GM21619 (cell line): ENCODE measurements around the gene ERF.

Source experiments
- ATAC-seq: cut with Tn5 transposase; IDR thresholded peaks from one replicate; pipeline ENCODE4 v1.9.1; 2021; ENCODE audit not compliant: unreplicated experiment

ERF gene

DNA sequence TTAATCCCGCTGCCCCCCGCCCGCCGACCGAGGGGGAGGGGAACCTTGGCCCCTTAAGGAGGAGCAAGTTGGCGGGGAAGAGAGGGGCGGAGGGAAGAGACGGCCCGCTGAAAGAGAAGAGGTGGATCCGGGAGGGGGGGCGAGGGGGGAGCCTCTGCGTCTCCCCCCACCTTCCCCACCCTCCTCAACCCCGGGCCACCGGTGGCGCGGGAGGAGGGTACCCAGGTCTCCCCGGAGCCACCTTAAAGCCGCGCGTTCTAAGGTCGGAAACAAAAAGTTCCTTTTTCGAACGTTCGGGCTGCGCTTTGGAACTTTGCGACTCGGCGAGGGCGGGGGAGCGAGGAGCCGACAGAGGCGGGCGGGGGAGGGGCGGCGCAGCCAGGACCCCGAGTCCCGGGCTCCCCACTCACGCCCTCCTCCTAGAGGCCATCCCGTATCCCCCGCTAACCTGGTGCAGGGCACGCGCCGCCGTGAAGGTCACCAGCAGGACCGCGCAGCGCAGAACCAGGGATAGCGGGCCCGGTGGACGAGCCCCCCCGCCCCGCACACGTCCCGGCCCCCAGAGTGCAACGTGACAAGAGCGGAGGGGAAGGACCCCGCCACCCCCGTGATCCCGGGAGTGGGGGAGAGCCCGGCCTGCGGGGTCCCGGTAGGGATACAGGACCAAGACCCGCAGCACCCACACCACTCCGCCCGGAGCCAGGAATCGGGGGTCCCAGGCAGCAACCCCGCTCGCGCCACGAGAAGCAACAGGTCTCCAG, 659 bp downstream of the ERF start:
- no peak for ATAC-seq

DNA sequence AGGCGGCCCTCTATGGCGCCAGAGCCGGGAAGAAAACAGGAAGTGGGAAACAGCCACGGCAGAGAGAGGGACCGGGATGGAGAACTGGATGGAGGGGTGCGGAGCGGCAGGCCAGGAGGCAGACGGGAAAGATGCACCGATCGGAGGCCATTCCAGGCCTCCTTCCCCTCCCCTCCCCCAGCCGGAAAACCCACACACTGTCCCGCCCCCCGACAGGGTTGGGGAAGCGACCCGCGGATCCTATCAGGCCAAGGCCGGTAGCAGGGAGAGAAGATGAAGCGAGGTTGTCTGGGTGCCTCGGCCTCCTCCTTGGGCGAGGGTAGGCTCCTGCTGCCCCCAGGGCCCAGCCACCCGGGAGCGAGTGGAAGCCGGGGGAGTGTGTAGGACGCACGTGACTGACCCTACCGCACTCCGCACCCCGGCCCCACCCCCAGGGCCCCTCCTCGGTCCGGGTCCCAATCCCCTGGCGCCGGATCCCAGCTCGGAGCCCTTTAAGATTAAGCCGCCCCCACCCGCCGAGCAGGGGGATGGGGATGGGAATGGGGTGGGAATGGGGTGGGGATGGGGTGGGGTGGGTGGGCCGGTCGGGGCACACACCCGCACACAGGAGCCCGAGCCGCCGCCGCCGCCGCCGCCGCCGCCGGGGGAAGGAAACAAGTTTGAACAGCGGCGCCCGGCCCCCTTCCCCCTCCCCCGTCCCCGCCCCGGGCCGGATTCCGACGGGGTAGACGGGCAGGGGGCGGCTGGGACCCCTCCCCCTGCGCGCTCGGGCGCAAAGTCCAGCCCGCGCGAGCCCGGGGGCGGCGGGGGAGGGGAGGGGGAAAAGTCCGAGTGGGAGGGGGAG, 1.5 kb downstream of the ERF start:
- no peak for ATAC-seq

GRCh38 chr19:42252365-42253244, 2.3 kb downstream of the ERF start:
- no peak for ATAC-seq

DNA sequence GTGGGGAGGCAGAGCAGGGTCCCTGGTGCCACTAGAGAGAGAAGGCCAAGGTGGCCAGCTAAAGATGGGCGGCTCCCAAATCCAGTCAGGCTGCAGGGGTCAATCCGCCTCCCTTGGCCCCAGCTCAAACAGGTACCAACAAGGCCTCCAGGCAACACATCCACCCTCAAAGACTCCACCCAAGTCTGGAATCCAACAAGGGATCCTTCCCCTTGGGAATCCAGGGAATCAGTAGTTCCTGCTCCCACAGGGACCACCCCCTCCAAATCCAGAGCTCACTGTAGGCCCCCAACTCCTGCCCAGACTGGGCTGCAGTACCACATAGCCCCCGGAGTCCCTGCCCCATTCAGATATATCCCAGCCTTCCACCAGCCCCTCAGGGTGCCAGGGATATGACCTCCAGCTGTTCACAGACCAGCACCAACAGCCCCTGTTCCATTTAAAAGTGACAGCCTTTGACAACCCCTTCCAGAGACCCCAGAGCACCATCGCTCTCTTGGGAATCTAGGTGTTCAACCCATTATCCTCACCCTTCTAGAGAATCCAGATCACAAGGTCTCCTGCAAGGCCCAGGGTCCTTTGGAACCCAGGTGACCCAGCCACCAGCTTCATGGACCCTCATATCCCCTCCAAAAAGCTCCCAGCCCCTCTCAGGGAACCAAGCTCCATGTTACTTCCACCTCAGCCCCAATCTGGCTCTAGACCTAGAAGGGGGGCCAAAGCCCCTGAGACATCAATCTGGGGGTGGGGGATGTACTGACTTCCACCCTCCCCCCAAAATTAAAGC, 3.2 kb downstream of the ERF start:
- ATAC-seq: no peak

GRCh38 chr19:42250666-42251531, 4.0 kb downstream of the ERF start:
- no peak for ATAC-seq

DNA sequence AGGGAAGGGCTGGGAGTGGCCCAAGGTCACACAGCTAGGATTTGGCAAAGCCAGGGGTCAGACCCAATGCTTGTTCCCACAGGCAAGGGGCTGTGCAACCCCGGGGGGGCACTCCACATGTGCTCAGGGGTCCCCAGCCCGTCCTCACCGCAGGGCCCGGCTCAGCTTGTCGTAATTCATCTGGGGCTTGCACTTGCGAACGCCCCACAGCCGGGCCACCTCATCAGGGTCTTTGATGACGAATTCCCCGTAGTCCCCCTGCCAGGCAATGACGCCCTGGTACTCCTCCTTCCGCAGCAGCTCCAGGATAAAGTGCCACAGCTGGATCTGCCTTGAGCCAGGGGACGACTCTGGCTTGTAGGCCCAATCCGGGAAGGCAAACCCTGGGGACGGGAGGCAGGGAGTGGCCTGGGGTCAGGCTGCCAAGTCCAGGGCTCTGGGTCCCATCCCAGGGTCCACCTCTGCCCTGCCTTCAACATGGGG, 4.7 kb downstream of the ERF start:
- no peak for ATAC-seq

GRCh38 chr19:42249769-42250168, 5.2 kb downstream of the ERF start:
- ATAC-seq: no peak

DNA sequence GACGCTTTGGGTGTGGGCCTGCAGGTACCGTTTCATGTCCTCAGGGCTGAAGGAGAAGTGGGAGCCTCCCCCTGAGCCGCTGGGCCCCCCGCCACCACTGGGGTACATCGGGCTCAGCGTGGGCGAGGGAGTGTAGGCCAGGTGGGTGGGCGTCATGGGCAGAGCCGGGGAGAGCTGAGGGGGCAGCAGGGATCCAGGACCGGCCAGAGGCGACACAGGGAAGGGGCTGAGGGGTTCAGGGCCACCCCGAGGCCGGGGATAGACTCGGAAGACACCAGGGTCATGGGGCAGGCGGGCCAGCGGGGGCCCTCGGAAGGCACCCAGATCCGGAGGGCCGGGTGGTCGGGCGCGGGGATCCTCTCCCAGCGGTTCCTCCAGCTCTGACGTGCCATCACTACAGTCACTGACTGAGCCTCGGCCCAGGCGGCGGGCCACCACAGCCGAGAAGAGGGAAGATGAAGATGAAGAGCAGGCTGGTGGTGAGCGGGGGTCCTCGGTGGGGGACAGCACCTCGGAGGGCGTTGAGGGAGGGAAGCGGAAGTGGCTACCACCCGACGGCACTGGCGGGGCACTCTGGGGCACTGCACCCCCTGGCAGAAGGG, 5.7 kb downstream of the ERF start:
- no peak for ATAC-seq

DNA sequence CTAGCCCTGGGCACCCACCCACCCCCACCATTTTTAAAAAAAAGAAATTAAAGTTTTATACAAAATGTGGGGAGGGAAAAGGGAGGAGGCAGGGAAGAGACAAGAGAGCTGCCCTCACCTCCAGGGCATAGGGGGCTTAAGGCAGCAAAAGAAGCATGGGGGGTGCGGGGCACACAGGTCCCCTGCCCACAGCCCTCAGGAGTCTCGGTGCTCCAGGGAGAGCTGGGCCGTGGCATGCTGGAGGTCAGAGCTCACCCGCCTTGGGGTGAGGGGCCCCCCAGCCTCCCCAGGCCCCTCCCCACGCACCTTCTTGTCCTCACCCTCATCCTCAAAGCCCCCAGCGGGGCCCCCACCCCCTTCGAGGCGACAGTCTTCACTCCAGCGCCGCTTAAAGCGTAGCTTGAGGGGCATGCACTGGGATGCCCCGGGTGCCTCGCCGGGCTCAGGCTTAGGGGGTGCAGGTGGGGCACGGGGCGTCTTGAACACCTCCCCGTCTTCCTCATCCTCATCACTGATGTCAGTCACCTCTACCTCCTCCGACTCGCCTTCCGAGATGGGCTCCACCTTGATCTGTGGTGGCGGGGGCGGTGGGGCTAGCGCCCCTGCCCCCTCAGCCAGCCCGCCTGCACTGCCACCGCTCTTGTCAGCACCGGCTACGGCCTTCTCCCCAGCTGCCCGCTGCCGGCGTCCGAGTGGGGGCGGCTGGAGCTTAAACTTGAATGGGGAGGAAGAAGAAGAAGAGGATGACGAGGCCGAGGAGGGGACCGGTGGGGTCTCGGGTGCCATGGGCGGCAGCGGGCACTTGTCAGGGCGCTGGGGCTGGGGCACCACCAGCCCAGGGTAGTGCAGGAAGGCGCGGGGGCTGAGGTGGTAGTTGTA, 6.4 kb downstream of the ERF start:
- ATAC-seq: no peak

GRCh38 chr19:42247640-42248199, 7.2 kb downstream of the ERF start:
- no peak for ATAC-seq

DNA sequence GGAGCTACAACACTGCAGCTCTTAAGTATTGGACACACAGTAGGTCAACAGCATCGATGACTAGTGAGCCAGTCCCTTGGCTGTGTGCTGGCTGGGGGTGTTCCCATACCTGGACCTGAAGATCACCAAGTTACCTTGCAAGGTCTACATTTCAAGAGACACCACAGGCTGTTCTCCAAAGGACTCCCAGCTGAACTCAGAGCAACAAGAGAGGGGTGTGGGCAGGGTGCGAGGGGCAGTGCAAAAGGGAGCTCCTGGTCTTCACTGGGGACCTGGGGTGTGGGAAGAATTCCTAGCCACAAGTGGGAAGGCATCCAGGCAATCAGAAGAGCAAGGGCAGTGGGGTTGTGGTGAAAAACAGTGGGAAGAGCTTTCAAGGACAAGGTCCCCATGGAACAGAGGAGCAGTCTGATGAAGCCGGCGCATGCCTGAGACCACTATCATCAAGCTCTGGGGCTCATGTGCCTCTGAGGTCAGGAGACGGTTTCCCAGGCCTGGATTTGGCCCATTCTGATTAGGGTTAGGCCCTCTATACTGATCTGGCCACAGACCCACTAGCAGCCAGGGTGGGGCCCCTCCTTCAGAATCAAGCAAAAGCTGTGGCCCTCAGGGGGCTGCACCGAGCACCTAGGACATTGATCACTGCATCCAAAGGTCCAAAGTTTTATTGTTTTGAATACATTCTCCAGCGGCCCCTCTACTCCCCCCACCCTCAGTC, 7.8 kb downstream of the ERF start:
- ATAC-seq: no peak

- no peak for ATAC-seq
Observed at GRCh38 chr19:42246143-42246921, 8.6 kb downstream of the ERF start.

DNA sequence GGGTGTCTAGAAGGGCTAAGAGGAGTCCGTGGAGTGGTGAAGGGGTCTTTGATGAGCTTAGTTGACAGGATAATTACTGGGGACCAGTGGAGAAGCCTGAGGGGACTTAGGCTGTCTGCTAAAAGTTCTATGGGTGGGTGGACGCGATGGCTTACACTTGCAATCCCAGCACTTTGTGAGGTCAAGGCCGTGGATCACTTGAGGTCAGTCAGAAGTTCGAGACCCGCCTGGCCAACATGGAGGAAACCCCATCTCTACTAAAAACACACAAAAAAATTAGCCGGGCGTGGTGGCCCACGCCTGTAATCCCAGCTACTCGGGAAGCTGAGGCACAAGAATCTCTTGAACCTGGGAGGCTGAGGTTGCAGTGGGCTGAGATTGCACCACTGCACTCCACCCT, 9.7 kb downstream of the ERF start:
- ATAC-seq: no peak

DNA sequence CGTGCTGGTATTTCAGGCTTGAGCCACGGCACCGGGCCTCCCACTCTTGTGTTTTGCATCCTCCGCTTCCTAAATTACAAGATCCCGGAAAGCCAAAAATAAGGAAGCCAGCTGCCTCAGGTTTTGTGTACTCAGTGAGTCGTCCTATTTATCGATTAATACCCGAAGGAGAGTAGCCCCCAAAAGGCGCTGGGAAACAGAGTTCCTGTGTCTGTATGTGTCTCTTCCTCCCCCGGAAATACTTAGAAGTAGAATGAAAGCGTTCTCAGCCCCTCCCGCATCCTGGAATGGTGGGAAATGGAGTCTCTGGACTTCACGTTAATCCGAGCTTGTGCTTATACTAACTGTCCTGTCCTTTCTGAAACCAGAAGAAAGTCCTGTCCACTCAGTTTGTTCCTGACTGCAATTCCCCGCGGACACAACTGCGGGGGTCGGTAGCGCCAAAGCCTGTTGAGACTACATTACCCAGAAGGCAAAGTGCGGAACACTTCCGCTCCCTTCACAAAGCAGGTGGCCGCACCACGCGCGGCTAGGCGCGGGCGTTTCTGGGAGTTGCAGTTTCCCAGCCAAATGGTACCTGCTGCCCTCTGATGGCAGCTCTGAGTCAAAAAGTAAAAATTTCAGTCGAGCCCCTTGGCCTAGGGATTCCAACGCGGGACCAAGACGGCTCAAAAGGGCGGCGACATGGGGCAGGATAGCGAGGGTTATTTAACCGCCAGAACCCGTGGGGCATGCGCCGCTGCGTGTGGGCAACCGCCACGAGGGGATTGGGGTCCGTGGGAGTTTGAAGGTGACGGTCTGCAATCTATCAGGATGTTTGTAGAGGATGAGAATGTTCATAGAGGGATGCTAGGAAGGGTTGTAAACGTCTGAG, 10.3 kb downstream of the ERF start:
- peak; percentile 37 for ATAC-seq
